ENCODE data around the gene WHRN.

WHRN gene

DNA sequence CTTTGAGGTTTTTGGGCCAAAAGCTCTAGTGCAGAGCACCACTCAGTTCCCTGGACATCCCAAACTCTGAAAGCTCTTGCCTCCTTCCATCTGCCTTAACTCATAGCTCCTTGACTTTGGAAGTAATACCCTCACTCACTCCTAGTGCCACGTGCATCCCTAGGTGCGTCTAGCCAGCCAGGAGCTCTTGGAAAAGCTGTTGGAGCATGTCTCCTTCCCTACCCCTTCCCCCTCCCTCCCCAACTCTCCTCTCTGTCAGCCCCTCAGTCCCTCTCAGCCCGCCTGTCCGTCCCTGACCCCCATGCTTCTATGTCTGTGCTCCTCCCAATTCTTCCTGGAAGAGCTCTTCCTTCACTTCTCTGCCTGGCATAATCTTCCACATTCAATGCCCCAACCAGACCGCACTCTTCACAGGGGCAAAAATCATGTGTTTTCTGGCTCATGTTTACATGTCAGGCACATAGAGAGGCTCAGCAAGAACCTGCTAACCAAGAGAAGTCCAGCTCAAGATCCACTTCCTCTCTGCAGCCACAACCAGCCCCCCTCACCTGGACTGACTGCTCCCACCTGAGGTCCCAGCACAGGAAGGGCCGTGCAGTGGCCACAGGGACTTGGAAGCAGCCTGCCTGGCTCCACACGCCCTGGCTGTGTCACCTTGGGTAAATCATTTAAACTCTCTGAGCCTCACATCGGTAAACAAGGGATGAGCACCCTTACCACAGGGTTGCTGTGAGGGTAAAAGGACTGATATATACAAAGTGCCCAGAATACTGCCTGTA is 58.4 kb downstream of the WHRN start:
- DNase-seq: no peak

DNA sequence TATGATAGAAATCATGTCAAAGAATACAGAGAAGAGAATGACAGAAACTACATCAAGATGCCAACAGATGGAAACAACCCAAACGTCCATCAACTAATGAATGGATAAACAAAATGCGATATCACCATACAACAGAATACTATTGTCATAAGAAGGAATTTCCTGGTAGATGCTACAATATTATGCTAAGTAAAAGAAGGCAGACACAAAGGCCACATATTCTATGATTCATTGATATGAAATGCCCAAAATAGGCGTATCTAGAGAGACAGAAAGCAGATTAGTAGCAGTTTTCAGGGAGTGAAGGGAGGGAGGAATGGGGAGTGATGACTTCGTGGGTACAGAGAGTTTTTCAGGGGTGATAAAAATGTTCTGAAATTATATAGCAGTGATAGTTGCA is 59.2 kb downstream of the WHRN start:
- DNase-seq: no peak

DNA sequence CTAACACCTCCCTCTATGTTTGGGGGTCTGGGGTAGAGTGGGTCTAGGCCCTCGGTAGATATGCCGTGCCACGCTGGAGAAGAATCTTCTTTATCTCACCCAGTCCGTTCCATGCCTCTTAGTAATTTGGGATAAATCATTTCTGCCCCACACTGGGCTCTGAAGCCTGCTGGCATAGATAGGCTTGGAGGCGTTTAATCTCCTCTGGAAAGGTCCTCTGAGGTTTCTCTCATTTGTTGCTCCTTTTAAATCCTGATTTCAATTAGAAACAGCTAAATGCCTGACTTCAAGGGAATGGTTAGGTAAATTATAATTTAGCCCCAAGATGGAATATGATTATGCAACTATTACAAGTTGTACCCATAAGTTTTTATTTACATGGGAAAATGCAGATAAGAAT is 59.7 kb downstream of the WHRN start:
- no peak for DNase-seq

DNA sequence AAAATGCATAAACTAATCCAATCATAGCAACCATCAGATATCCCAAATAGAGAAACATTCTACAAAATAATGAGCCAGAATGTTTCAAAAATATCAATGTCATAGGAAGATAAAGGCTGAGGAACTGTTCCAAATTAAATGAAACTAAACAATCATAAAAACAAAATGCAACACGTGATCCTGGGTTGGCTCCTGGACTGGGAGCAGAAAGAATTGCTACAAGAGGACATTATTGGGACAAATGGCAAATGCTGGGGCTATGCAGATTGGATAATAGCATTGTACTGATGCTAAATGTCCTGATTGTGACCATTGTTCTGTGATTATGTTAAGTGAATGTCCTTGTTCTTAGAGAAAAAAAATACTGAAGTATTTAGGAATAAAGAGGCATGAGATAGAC is 63.3 kb downstream of the WHRN start:
- DNase-seq: no peak

DNA sequence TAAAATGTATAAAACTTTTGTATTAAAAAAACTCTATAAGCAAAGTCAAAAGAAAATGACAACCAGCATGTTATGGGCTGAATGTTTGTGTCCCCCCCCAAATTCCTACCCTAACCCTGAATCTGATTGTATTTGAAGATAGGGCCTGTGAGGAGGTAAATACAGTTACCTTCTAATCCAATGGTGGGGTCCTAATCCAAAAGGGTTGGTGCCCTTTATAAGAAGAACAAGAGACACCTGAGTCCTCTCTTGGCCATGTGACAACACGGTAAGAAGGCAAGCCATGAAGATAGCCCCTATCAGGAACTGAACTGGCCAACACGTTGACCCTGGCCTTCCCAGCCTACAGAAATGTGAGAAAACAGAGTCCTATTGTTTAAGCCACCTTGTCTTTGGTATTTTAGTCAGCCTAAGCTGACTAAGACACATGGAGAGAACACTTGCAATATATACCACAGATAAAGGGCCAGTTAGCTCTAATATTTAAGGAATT is 67.8 kb downstream of the WHRN start:
- no peak for DNase-seq

DNA sequence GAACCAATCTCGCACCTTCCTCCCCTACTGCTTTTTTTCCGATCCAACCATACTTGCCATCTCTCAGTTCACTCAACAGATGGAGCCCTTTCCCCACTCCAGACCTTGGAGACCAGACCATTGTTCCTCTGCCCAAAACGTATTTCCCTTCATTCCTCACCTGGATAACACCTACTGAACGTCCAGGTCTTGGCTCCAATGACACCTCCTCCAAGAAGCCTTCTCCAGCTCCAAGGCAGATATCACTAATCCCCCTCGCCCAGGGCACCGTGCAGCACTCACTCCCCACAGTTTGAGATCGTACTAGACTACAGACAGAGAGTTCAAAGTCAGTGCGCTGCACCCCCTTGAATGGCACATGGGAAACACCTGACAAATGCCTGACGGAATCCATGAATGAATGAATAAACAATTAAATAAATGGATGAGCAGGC is 70.4 kb downstream of the WHRN start:
- peak; percentile 72 for DNase-seq

DNA sequence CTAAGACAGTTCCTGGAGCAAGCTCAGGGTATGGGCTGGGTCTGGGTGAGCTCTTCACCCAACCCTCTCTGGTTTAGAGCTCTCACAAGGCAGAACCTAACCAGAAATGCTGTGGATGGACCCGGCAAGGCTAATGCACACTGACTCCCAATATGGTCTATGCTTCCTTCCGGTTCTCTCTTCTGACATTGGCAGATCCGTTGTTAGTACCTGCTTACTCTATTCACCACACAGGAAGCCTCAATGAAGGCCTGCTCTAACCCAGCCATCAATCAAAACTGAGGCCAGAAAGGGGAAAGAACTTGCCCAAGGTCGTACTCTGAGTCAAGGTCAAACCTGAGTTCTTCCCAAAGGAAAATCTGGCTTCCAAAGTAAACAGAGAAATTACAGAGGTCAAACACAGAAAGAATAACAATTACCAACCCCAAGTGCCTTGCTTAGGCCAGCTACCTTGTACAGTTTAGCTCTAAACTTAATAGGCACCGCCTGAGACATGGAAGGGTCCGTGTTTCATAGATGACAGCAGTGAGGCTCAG is 71.5 kb downstream of the WHRN start:
- DNase-seq: no peak

DNA sequence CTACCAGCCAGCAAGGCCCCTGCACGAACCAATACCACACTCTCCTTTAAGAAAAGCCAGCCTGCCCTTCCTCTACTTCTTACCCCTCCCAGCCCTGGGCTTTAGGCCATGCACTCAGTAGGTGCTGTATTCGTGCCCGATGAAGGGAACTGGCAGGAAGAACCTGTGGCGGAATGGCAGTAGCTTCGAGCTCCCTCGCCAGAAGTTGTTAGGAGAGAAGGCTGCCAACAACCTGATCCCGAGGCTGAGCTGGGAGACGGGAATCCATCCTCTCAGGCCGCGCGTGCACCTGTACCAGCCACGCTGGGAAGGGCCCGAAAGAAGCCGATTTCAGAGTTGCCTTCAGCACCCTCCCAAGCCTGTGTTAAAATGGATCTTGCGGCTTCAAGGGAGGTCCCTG is 72.2 kb downstream of the WHRN start:
- no peak for DNase-seq

DNA sequence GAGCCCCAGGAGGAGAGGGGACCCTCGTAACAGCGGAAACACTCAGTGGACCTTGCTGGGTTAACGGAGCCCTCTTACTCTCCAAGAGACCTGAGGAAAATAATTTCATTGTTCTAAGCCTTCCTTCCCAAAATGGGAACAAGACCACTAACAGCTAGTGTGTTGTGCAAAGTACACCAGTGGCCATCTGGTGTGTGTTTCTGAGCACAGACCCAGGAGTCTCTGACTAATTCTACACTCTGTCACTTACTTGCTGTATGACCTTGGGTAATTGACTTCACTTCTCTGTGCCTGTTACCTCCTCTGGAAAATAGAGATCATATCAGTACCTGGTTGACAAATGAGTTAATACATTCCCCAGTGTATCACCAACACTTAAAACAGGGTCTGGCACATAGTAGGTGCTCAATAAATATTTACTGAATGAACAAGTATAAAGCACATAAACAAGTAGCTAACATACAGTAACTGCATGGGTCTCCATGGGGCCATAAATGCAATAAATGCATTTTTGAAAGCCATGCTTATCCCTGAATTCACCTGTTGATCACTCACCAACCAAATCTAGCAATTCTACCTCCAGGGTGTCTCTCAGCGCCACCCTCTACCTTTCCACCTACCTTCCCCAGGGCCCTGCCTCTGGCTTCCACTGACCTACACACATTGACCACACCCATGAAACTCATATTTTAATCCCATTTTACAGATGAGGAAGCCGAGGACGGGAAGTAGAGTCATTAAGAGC is 72.8 kb downstream of the WHRN start:
- no peak for DNase-seq

DNA sequence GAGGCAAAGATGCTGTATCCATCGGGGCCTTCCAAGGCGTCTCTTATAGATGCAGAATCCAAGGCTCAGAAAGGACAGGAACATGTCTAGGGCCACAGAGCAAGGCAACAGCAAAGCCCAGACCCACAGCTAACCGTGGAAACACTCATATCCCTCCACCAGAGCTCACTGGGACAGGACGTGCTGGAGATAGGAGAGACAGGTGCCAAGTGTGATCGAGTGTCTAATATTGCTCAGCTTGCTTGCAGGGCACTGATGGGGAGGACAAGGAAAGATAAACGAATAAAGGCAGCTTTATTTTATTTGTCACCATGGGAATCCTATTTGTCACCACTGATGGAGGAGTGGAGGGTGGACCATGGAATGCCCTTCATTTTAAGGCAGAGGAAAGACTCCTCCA is 73.5 kb downstream of the WHRN start:
- DNase-seq: no peak

DNA sequence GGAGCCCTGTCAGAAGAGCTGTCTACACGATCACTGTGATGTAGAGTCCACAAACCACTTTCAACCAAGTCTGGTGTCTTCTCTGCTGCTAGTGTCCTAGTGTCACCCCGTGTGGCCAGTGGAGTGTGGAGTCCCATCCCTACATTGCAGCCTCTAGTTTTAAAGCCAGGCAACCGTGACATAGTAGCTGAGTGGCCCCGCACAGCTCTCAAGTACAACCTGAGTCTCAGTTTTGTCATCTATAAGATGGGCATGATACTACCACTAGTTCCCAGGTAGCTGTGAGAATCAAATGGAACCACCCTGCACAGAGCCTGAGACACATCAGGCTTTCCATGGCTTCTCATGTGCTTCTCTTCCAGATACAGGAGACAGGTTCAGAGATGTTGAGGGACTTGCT is 74.3 kb downstream of the WHRN start:
- DNase-seq: no peak

DNA sequence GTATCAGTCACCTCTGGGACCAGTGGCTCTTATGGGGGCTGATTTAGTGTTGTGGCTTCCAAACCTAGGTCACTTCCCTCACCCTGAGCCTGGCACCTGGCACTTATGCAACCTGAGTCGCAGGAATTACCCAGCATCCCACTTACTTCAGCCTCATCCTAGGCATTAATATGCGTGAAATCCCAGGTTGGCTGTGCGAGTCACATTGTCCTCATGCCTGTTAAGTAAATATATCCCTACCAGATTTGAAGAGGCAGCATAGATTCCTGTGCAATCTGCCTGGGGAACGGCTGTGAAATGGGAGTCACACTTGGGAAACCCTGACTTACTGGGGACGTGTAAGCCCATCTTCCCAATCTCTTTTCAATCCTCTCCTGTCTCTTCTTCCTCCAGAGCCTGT is 74.8 kb downstream of the WHRN start:
- peak; percentile 69 for DNase-seq

DNA sequence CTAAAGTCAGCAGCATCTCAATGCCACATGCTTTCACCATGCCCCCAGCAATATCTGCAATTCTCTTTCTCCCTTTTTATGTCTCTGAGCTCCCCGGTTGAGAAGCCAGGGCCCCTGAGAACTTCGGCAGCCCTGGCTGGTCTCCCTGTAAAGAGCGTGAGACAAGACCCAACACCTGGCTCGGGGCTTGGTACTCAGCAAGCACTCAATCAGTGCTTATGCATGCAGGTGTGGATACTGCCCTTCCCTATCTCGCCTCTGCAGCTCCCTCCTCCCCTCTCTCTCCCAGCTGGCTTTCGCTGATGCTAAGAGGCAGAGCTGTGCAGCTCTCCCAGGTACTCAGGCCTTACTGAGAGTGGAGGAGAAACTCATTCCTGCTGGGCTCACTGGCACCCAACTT is 75.8 kb downstream of the WHRN start:
- DNase-seq: no peak

DNA sequence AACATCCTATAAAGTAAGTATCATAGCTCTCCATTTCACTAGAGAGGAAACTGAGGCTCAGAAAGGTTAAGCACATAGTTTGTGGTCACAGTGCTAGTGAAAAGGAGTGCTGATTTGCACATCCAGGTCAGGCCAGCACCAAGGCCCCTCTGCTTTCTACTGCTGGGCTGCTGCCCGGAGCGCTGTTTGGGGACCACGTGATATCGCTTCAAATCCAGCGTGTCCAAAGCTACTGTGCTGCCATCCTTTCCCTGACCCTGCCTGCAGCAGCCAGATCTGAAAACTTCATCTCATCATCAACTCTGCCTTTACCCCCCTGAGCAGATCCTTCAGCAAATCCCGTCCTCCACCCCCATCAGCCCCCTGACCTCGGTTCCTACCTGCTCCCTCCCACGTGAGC is 76.8 kb downstream of the WHRN start:
- DNase-seq: no peak

DNA sequence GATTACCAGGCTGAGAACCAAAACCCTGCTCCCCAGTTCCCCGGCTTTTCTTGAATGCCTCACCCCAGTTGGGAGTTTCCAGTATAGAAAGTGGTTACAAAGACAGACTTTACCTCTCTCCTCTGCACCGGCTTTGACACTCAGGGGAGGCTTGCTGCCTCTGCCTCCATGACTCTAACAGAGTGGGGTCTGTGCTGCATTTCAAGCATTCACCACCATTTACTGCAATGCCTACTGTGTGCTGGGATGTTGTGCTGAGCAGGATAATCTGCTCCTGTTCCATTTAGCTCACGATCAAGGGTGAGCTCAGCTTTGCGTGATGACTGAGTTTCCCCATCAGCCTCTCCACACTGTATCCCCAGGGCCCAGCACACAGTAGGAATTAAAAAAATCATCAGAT is 77.6 kb downstream of the WHRN start:
- no peak for DNase-seq

DNA sequence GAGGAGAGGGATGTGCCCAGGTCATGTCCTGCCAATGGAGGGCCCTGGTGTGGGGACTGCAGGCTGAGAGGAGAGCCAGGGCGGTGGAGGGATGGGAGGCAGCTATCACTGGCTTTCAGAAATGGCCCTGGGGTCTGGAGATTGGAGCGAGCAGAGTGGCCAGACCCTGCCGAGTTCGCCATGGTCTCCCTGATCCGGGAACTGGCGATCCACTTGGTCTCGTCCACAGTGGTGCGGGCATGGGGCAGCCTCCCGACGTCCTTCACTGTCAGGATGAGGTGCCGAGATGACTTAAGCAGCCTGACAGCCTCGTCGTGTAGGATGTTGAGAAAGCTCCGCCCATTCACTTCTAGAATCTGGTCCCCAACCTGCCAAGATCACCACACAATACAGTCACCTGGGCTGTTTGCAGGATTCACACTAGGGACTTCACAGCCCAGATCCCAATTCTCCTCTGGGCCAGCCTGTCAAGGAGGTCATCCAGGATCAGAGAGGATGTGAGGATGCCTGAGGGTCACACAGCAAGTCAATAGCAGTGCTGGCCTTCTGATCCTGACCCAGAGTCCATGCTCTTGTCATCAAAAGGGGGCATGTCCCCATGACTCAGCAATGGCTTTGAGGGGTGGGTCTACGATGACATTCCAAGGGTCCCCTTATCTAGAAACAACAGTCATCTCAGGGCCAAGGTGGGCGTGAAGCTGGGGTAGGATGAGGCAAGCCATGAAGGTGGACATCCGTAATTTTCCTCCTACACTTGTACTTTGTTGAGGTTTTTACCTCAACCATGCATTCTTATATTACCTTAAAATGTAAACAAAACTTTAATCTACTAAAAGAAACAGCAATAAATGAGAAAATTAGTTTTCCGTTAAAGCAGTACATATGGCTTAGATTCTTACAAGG is 79.0 kb downstream of the WHRN start:
- DNase-seq: no peak

DNA sequence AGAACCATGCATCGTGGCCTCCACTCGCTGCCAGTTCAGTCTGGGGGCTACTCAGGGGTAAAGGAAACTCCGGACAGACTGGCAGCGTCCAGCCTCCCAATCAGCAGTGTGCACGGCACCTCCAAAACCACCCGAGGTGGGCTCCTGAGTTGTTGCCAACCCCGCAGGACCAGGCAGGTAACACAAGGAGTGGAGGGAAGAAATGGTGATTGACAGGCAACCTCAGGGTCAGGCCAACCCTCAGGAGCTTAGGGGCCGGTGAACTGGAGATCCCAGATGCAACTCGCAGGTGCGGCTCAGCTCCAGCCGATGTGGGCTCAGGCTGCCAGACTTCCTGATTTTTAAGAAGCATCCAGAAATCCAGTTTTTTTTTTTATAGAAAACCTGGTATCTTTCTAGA is 80.1 kb downstream of the WHRN start:
- DNase-seq: no peak

DNA sequence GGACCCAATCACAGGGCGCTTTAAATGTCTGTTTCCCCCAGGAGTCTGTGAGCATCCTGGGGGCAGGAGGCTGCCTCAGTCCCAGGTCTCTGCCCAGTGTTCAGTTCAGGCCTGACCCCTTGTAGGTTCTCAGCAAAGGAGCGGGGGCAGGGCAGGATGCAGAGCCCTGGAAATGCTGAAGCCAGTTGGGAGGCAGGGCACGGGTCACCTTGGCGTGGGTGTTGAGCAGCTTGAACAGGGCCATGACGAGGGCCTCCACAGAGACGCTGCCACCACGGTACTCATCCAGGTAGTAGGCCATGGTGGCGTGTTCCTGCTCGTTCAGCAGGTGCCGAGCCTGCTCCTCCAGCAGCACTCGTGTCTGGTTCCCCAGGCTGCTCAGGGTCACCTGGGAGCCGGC is 81.1 kb downstream of the WHRN start:
- no peak for DNase-seq

DNA sequence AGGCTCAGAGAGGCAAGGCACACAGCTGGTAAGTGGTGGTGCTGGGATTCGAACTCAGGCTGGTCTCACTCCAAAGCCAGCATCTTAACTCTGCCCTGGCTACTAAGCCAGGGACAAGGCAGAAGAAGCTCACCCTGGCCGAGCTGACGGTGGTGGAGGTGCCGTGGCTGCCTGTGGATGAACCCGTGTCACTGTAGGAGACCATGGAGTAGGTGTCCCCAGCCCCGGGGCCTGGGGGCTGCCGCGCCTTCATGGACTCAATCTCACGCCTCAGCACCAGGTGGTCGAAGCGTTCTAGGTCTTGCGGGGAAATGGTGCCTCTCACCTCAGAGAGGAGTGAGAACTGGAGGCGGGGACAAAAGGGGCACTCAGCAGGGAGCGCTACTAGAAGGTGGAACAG is 82.1 kb downstream of the WHRN start:
- no peak for DNase-seq

DNA sequence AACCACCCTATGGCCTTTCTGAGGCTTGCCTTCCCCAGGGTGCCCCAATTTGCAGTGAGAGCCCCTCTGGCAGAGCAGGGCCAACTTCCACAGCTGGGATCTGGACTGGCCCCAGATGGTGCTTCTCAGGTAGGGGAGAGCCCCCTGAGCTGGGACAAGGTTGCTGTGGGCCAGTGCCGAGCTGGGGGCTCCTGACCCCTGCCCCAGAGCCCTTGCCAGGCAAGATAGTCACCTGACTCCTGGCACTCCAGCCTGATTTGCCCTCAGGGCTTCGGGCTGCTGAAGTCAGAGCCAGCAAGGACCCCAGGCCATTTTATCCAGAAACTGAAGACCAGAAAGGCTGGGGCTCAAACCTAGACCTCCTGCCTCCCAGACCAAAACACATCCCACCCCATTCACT is 84.1 kb downstream of the WHRN start:
- DNase-seq: no peak

DNA sequence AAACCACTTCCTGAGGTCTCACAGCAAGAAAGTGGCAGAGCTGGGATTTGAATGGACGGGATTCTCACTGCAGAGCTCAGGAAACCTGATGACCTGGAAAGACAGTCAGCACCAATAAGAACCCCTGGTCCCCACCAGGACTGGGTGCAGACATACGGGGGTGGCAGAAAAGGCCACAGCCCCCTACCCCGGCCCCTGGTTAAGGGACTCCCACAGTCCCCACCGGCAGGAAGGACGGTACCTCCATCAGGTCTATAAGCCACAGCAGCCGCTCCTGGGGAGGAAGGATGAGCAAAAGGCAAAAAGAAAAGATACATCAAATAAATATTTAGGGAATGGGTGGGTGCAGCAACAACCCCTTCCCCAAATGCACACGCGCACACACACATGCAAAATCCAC is 85.5 kb downstream of the WHRN start:
- no peak for DNase-seq

DNA sequence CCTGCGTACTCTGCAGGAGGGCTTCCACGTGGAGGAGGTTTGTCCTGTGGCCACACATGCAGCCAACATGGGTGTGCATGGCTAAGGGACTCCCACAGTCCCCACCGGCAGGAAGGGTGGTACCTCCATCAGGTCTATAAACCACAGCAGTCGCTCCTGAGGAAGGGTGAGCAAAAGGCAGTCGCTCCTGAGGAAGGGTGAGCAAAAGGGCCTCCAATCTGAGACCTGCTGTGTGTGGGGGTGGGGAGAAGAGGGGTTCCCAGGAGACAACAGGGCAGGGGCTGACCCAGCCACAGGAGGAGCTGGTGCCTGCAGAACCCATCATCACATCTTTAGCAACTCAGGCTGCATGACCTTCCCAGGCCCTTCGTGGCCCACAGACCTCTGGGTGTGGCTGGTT is 87.2 kb downstream of the WHRN start:
- DNase-seq: no peak

DNA sequence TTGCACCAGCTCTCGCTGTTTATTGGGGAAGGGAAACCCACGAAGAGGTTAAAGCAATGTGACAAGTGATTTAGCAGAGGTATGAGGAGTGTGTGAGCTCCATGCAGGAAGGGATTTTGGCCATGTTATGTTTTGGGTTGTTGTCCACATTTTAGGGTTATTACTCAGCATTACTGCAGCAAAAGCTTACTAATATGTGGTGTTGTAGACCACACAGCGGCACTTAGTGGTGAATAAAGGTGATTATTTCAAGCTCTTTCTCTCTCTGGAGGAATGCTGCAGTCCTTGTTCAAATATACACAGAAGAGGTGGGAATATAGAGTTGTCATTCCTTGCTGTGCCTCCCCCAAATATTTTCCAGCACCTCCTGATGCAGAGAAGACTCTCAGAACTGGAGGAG is 87.8 kb downstream of the WHRN start:
- no peak for DNase-seq
